OCI-M2 (cell line): ENCODE data around the gene SHOX.

Experiments used
- DNase-seq: peaks from one replicate; lab custom pipeline; 2025; ENCODE audit not compliant: unreplicated experiment; lab: John Stamatoyannopoulos, UW

SHOX gene

GRCh38 chrX:663841-664240 lies 33.2 kb downstream of the SHOX start:
- no peak for DNase-seq

DNA sequence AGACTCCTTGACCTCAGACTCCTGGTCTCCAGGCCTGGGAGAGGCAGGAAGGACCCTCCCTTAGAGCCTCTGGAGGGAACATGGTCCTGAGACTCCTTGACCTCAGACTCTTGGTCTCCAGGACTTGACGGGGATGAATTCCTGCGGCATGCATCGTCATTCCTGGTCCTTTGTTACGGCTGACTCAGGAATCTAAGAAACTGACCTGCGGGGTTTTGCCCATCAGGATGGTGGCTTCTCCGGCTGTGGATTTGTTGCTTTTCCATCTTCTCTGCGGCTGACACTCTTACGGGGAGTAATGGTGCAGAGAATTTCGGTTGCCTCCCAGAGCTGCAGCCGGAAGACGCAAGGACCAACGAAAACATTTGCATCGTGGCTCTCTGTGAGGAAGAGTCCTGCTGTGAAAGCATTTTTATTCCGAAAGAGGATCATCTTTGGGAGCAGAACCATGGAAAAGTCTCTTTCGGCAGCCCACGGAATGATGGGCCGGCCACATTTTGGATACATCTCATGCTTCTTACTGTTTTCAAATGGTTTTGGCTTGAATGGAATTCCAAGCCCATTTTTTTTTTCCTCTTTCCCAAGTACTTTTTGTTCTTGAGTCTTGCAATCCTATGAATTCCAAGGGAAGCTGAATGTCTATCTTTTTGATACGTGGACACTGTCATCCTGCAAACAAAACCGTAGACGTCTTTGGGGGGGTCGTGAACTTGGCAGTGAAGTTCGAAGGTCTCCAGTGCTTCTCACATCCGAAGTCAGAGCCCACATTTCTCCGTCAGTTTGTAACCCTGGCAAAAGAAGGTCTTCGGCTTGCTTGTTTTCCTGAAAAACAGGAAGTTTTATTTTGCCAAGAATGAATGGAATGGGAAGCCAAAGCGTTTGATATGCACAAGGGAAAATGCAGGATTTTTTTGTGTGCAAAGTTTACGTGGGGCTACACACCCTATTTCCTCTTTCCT lies 36.5 kb downstream of the SHOX start:
- DNase-seq: no peak

DNA sequence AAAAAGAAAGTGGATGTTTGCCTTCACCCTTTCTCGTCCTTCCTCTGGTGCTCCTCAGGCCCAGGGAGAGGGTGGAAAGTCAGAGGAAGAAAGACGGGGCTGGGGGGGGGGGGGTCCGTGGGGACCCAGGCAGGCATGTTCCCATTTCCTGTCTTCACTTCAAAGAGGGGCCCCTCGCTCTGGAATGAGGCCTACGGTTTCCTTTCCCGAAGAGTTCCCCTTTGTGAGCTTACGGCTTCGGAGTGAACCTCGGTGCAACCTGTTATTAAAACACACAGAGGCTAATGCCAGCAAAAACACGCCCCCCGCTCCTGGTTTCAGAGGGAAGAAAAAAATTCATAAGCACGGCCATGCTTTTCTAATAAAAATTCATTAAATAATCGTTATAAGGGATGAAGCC lies 40.1 kb downstream of the SHOX start:
- no peak for DNase-seq

- DNase-seq: no peak
These were observed 42.3 kb downstream of the SHOX start for GRCh38 chrX:672931-673330.

DNA sequence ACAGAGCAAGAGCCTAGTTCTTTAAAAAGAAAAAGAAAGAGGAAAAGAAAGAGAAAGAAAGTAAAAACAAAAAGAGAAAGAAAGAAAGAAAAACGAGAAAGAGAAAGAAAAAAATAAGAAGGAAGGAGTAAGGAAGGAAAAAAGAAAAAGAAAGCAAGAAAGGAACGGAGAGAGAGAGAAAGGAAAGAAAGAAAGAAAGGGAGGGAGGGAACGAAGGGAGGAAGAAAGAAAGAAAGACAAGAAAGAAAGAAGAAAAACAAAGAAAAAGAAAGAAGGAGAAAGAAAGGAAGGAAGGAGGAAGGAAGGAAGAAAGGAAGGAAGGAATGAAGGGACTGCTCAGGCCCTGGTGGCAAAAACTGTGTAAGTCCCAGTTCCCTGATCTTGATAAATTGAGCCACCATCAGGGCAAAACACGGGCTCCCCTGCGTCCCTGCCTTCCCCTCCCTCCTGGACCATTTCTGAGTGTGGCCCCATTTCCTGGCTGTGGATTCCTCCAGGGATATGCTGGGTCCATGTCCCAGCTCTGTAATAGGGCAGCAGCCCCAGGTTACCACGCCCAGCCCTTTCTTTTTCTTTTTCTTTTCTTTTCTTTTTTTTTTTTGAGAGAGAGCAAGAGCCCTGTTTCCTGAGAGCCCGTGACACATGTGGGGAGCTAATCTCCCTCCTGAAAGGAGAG lies 44.8 kb downstream of the SHOX start:
- DNase-seq: no peak

DNA sequence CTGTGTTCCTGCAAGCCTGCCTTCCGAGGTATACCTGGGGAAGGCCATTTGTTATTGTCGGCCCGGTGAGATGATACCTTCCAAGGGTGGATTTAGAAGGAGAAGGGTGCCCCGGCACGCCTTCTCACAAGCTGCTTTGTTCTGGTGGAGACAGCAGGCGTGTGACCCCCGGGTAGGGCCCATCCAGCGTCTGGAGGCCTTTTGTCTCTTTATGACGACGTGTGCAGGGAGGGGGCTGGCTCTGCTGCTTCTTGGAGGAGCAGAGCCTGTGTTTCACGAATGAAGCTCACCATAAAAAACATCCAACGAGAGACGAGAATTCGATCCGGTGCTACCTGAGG lies 45.3 kb downstream of the SHOX start:
- no peak for DNase-seq

DNA sequence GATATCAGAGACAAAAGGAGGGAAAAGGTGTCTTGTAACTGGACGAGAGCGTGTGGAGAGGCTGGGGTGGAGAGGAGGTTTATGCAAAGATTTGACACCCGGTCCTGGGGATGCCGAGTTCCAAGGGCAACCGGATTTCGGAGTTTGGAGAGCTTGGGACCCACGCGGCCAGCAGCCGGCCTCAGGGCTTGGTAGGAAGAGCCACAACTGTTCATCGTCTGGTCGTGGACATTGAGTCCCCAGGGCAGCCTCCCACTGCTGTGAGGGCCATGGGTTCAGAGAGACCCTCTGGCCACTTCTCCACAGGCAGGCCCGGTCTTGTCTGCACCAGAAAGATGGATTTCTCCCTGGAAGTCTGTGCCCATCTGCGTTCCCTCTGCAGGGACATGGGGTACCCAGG lies 46.8 kb downstream of the SHOX start:
- no peak for DNase-seq

DNA sequence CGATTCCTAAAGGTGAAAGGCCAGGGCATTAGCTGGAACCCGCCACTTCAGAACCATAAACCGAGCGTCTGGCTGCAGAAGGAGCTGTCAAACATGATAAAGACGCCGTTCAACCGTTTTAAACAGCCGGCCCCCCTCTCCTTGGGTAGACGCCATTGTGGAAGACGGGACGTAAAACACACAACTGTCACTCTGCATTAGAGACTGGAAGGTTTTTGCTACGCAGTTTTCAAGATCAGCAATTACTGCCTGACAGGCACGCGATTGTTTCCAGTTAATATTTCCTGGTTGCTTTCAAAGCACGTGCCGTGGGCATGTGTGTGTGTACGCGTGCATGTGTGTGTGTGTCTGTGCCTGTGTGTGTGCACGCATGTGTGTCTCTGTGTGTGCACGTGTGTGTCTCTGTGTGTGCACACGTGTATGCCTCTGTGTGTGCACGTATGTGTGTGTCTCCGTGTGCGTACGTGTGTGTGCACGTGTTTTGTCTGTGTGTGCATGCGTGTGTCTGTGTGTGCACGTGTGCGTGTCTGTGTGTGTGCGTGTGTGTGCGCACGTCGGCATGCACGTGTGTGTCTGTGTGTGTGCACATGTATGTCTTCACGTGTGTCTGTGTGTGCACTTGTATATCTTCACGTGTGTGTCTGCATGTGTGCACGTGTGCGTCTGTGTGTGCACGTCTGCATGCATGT lies 48.8 kb downstream of the SHOX start:
- DNase-seq: no peak

DNA sequence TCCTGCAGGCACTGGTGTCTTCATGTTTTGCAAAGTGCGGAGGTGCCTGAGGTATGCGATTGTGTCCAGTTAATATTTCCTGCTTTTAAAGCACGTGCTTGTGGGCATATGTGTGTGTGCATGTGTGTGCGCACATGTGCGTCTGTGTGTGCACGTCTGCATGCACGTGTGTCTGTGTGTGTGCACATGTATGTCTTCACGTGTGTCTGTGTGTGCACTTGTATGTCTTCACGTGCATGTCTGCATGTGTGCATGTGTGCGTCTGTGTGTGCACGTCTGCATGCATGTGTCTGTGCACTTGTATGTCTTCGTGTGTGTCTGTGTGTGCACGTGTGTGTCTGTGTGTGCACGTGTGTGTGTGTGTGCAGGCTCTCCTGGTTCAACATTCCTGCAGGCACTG lies 49.5 kb downstream of the SHOX start:
- DNase-seq: no peak

DNA sequence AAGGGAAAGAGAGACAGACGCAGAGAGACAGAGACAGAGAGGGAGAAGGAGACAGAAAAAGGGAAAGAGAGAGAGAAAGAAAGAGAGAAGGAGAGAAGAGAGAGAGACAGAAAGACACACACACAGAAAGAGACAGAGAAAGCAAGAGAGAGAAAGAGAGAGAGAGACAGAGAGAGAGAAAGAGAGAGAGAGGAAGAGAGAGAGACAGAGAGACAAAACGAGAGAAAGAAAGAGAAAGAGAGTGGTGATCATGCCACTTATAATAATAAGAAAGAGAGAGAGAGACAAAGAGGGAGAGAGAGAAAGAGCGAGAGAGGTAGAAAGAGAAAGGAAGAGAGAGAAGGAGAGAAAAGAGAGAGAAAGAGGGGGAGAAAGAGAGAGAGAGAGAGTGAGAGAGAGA lies 51.4 kb downstream of the SHOX start:
- DNase-seq: no peak

GRCh38 chrX:682892-683291 lies 52.3 kb downstream of the SHOX start:
- DNase-seq: no peak

DNA sequence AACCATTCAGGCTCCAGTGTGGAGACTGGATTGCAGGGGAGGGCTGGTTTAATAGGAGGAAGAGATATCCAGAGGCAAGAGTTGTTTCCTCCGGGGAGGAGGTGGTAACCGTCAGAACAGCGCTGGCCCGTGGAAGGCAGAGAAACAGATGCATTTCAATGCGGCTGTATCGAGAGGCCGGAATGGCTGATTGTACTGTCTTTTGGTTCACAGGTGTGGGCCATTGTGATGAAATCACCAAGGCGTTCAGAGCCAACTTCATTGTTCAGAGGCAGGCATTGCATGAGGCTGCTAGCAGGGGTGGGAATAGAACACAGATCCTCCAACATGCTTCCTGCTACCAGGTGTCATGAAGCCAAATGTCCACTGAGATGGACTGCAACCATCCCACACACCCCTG lies 53.0 kb downstream of the SHOX start:
- no peak for DNase-seq

- no peak for DNase-seq
These were observed 54.8 kb downstream of the SHOX start for GRCh38 chrX:685120-686032.

- no peak for DNase-seq
These were observed 59.4 kb downstream of the SHOX start for GRCh38 chrX:689983-690382.

DNA sequence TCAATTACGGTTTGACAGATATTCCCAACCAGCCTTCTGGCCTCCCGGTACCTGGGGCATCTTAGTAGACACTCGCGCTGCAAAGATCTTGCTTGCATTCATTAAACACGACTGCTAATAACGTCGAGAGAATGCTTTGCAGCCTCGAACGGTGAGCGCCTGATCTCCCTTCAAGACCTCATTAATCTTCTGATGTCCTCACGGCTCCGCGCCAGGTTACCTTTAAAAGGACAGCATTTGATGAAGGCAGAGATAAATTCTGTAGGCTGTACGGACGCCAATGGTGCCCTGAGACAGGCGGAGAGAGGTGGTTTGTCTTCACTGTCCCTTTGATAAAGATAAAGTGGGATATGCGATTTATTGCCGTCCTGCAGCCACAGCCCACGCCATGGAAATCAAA lies 64.2 kb downstream of the SHOX start:
- DNase-seq: no peak

- no peak for DNase-seq
These were observed 67.6 kb downstream of the SHOX start for GRCh38 chrX:698206-698605.

DNA sequence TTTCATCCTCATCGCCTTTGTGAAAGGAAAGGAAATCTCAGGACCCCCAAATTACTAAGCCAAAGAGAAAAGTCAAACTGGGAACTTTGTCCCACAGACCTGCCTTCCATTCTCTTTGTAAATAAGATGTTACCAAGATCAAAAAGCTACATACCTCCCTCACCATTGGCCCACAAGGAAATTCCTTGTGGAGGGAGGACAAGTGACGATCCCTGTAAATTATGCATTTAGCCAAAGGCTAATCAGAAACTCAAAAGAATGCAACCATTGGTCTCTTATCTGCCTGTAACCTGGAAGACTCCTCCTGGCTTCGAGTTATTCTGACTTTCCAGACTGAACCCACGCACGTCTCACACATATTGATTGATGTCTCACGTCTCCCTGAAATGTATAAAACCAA lies 70.3 kb downstream of the SHOX start:
- no peak for DNase-seq

DNA sequence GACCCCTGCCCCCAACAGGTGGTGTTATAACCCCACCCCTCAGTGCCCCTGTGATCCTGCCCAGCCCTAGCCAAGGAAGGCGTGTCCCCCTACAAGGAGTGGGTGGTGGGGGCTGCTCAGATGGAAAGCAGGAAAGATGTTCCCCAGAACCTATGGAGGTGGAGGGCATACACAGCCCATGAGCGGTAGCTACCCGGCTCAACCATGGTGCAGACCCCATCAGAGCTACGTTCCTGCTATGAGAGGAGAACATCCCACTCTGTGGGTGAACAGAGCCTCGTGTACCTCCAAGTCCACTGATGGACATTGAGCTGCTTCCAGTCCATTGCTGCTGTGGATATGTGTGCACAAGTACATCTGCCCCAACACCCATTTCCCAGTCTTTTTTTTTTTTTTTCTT lies 71.1 kb downstream of the SHOX start:
- no peak for DNase-seq

DNA sequence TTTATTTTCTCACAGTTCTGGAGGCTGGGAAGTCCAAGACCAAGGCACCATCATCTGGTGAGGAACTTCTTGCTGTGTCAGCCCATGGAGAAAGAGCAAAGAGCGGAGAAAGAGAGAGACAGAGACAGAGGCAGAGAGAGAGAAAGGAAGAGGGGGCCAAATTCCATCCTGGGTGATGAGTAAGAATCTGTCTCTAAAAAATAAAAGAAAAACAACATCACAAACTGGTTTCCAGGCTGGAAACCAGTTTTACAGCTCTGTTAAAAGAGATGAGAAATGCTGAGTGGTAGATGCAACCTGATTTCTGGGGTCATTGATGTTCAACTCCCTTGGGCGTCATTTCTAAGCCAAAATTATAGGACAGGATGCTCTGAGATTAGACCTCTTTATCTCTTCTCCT lies 72.9 kb downstream of the SHOX start:
- DNase-seq: no peak

DNA sequence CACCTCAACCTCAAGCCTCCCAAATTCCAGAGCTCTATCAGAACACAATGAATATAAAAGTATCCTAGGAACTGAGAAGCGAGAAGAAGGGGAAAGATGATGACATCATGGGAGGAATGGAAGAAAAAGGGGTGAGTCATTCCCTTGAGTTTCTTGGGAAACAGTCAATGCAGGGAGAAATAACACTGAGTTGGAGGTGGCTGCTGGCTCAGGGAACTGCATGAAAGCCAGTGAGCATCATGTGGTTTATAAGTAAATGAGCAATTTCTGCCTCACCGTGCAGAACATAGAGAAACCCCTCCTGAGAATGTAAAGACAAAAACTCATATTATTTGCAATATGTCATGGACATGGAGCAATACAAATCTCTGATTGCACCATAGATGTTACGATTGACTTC lies 73.3 kb downstream of the SHOX start:
- DNase-seq: no peak
